ENCODE results near the gene HSPA4.

- TF ChIP-seq POLR2AphosphoS5 (IDR thresholded peaks at IDR 0.05; ENCODE audit: low read depth, low read length) (no peak), SIN3A (IDR thresholded peaks at IDR 0.05; ENCODE audit: borderline replicate concordance, insufficient read depth, low read length) (no peak), TAF1 (IDR thresholded peaks at IDR 0.05; ENCODE audit: borderline replicate concordance, insufficient read depth, low read length) (no peak), REST (IDR thresholded peaks at IDR 0.05; ENCODE audit: insufficient read depth in 1 of 2, low read depth in 2 of 2, low read length in 2 of 2) (no peak), FOXP2 (optimal IDR thresholded peaks at IDR 0.05; ENCODE audit: borderline replicate concordance, extremely low read depth, extremely low read length, insufficient read depth) (no peak)
These were observed 78.1 kb downstream of the HSPA4 start for GRCh38 chr5:133129950-133130349.
